IPS-15b (cell line): ENCODE measurements around the gene TMCO2.
"Not testable (repeated sequence)": the region's sequence is repeated elsewhere in the genome, so short reads cannot be mapped to it uniquely, and the experiment has no call there.

ENCODE experiments used
- H3K27me3 ChIP-seq: one replicate; pipeline ENCODE4 v1.6.1; 2013; ENCODE audit warnings: low read length; ENCODE audit not compliant: control insufficient read depth, insufficient read depth
- H3K36me3 ChIP-seq: one replicate; pipeline ENCODE4 v1.6.1; 2013; ENCODE audit warnings: low read length; ENCODE audit not compliant: control insufficient read depth, insufficient read depth
- H3K4me1 ChIP-seq: one replicate; pipeline ENCODE4 v1.6.1; 2013; ENCODE audit warnings: mild to moderate bottlenecking, low read length; ENCODE audit not compliant: control insufficient read depth, insufficient read depth
- H3K4me3 ChIP-seq: one replicate; pipeline ENCODE4 v1.5.1; 2013; ENCODE audit warnings: low read depth, low read length
- H3K9ac ChIP-seq: one replicate; pipeline ENCODE4 v1.6.1; 2013; ENCODE audit warnings: low read depth, mild to moderate bottlenecking, low read length
- H3K9me3 ChIP-seq: one replicate; pipeline ENCODE4 v1.6.1; 2013; ENCODE audit warnings: mild to moderate bottlenecking, low read length; ENCODE audit not compliant: control insufficient read depth, insufficient read depth

TMCO2 gene

DNA sequence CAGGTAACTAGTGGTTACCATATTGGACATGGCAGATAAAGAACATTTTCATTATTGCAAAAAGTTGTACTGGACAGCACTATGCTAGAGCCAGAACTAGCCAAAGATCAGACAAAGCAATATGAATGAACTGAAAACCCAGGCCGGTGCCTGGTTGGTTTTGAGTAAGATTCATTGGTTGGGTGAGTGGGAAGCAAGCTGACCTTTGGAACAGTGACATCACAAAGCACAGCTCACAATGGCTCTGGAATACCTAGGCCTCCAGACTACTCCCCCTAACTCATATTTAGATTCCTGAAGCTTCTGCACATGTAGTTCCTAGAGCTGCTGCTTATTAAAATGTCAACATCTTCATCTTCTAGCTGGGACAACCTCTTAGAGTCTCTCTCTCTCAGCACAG, at the start of gene TMCO2:
TSS of gene TMCO2 (plus strand) at position 283 of the 400 bp plus-strand sequence. CDS start at position 340, 57 bp downstream.
- no peak within 1 kb of the TSS for H3K4me3 ChIP-seq
- H3K4me1 ChIP-seq = no peaks in the 10 kb centered on the region
- no peak within 1 kb of the TSS for H3K9ac ChIP-seq
- no peaks in the 10 kb centered on the region for H3K9me3 ChIP-seq
- no peaks in the 10 kb centered on the region for H3K27me3 ChIP-seq
- no peaks in the 10 kb centered on the region for H3K36me3 ChIP-seq

DNA sequence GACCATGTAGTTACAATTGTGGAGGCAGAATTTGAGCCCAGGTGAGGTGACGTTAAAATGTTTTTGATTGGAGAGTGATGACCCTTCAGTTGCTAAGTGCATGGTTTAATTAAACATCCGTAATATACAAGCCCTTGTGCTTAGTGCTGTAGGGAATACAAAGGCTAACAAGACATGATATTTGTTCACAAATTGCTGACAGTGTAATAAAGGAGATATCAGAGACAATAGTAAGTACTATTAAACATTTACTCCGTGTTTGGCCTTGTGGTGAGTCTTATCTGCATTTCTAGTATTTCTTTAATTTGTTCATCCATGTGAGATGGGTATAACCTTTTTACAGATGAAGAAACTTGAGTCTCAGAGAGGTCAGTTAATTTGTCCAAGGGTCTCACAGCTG, 48.6 kb upstream of the TMCO2 start:
- H3K9ac ChIP-seq = no peak overlapping the region
- H3K4me1 ChIP-seq = no peaks in the 10 kb centered on the region
- no peaks in the 10 kb centered on the region for H3K36me3 ChIP-seq
- no peak overlapping the region for H3K4me3 ChIP-seq
- no peaks in the 10 kb centered on the region for H3K9me3 ChIP-seq
- H3K27me3 ChIP-seq = no peaks in the 10 kb centered on the region

DNA sequence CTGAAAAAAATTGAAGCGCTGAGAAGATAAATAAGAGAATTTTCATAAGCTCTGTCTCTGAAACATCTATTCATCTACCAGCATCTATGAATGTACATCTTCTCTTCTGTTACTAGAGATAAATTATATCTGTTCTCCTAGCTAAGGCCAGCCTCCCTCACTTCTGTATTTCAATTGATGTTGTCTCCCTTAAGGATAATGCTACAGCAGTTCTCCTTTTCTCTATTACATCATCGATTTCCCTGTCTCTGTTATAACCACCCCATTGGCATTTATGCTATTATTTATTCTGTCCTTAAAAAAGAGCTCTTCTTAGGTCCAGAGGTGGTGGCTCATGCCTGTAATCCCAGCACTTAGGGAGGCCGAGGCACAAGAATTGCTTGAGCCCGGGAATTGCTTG, 42.9 kb upstream of the TMCO2 start:
- Histone ChIP-seq H3K36me3 (peaks cover 3% of the 10 kb centered on the region), H3K27me3 (no peaks in the 10 kb centered on the region), H3K4me3 (no peak overlapping the region), H3K9me3 (no peaks in the 10 kb centered on the region), H3K9ac (no peak overlapping the region), H3K4me1 (no peaks in the 10 kb centered on the region)

DNA sequence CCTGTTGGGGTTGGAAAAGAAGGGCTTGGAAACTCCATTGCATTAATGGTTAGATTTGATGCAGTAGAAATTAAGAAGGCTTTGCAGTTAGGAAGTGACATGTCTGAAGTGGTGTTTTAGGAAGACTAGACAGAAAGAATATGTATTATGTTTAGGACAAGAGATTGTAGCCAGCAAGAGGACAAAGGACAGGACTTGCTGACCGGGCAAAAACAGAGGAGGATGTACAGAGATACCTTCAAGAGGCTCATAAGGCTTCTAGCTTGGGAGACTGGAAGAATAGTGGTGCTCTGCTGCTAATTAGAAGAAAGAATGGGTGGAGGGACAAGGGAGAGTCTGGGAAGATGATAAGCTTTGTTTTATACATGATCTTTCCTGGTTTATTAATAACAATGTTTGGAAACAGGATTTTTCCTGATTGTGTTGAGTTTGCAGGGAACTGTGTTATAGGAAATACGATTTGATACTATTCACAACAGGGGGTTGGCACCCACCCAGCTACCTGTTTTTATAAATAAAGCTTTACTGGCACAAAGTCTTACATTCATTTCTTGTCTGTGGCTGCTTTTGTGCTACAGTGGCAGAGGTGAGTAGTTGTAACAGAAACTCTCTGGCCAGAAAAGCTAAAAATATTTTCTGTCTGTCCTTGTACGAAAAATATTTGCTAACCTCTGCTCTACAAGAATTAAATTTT, 37.1 kb upstream of the TMCO2 start:
- Histone ChIP-seq H3K27me3 (no peaks in the 10 kb centered on the region), H3K9ac (no peak overlapping the region), H3K36me3 (no peaks in the 10 kb centered on the region), H3K4me1 (no peaks in the 10 kb centered on the region), H3K4me3 (no peak overlapping the region), H3K9me3 (no peaks in the 10 kb centered on the region)

DNA sequence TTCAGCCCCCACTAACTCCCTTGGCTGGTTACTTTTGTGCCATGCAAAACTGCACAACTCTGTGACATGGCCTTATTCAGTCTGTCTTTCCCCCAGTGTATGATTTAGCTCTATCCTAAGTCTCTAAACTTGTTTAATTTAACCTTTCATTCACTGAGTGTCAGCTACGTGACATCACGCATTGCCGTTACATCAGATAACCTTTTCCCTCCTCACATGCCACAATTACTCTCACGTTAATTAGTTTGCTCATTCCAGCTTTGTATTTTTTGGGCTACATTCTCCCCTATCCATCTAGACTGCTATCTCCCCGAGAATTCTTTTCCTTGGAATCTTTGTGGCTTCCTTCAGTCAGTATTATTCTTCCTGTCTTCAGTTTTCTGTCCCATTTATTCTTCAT, 29.4 kb upstream of the TMCO2 start:
- Histone ChIP-seq H3K36me3 (no peaks in the 10 kb centered on the region), H3K27me3 (no peaks in the 10 kb centered on the region), H3K9me3 (no peaks in the 10 kb centered on the region), H3K4me3 (no peak overlapping the region), H3K4me1 (no peaks in the 10 kb centered on the region), H3K9ac (no peak overlapping the region)

DNA sequence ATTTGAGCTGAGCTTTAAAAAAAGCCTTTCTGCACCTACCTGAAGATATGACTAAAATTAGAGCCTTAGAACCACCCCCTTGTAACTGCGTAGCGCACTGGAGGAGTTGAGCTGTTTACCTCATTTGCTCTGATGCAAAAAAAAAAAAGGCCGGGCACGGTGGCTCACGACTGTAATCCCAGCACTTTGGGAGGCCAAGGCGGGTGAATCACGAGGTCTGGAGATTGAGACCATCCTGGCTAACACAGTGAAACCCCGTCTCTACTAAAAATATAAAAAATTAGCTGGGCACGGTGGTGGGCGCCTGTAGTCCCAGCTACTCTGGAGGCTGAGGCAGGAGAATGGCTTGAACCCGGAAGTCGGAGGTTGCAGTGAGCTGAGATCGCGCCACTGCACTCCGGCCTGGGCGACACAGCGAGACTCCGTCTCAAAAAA, 26.2 kb upstream of the TMCO2 start:
- H3K36me3 ChIP-seq, H3K9me3 ChIP-seq, H3K27me3 ChIP-seq, H3K4me3 ChIP-seq, H3K4me1 ChIP-seq, H3K9ac ChIP-seq: not testable (repeated sequence)

DNA sequence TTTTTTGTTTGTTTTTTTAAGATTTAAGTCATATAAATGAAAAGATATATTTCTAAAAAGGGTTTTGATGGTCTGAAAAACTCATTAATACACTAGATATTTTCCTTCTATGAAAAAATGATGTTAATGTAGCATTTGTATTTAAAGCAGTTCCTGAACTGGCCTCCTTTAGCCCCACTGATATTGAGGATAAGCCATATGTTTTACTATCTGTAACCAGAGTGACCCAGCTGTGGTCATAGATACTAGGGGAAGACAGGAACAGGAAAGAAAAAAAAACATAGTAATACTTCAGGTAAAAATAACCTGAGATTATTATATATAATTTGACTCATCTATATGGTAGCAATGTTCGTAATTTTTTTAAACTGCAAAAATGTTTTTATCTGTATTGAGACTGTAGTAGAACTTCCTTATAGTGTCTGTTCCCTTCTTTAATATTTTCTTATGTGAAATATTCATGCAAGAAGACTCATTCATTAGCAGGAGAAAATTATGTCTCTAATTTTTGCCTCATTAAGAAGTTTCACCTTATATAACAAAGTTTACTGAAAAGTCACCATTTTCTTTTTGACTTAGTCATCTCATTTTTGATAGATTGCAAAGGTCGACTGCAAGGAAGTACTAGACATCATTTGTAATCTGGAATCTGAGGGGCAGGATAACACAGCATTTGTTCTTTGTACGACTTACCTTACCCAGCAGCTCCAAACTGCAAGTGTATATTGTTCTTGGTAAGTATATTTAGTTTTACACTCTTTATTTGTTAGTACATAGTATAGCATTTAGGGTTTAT, 25.6 kb upstream of the TMCO2 start:
- Histone ChIP-seq H3K27me3 (no peaks in the 10 kb centered on the region), H3K36me3 (no peaks in the 10 kb centered on the region), H3K4me3 (no peak overlapping the region), H3K4me1 (no peaks in the 10 kb centered on the region), H3K9me3 (no peaks in the 10 kb centered on the region), H3K9ac (no peak overlapping the region)

DNA sequence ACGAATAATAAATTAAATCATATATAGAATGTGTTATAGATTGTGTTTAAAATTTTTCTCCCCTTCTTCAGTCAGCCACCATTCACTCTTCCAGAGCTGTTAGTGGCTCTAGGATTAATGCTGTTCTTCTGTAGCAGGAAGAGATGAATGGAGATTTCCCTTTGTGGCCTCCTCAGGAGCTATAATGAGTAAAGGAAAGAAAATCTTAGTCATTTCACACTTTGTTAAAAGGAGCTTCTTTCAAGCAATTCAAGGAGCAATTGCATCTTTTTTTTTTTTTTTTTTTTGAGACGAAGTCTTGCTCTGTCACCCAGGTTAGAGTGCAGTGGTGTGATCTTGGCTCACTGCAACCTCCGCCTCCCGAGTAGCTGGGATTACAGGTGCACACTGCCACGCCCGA, 23.7 kb upstream of the TMCO2 start:
- H3K4me3 ChIP-seq = no peak overlapping the region
- H3K9me3 ChIP-seq = no peaks in the 10 kb centered on the region
- H3K27me3 ChIP-seq = no peaks in the 10 kb centered on the region
- H3K9ac ChIP-seq = no peak overlapping the region
- no peaks in the 10 kb centered on the region for H3K36me3 ChIP-seq
- H3K4me1 ChIP-seq = no peaks in the 10 kb centered on the region

DNA sequence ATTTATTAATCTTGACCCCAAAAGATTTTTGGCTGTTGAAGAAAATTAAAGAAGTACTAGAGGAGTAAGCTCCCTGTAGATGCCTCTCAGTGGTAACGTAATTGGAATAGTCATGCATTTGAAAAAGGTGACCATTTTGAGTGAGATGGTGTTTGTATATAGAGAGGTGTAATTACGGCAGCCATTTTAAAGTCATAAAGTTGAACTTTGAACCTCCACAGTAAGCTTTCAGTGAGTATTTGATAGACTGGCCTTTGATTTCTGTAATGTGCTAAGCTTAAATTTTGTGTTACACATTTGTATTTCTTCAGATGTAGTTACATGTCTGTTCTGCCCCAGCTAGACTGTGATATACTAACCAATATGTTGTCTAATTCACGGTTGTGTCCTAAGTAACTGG, 21.5 kb upstream of the TMCO2 start:
- H3K9ac ChIP-seq = no peak overlapping the region
- H3K27me3 ChIP-seq = no peaks in the 10 kb centered on the region
- H3K36me3 ChIP-seq = no peaks in the 10 kb centered on the region
- no peak overlapping the region for H3K4me3 ChIP-seq
- H3K9me3 ChIP-seq = no peaks in the 10 kb centered on the region
- H3K4me1 ChIP-seq = no peaks in the 10 kb centered on the region

DNA sequence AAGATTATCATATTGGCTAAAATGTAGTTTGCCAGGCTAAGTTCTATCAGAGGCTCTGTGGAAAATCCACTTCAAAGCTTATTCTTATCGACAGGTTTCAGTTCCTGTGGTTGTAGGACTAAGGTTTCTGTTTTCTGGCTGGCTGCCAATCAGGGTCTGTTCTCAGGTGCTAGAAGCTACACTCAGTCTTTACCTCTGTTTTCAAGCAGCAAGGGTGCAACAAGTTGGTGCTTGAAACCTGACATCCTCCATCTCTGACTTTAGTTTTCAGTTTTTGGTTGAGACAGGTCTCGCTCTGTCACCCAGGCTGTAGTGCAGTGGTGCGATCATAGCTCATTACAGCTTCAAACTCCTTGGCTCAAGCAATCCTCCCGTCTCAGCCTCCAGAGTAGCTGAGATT, 15.3 kb upstream of the TMCO2 start:
- Histone ChIP-seq H3K27me3 (no peaks in the 10 kb centered on the region), H3K36me3 (peaks cover 2% of the 10 kb centered on the region), H3K9ac (no peak overlapping the region), H3K9me3 (no peaks in the 10 kb centered on the region), H3K4me3 (no peak overlapping the region), H3K4me1 (no peaks in the 10 kb centered on the region)

DNA sequence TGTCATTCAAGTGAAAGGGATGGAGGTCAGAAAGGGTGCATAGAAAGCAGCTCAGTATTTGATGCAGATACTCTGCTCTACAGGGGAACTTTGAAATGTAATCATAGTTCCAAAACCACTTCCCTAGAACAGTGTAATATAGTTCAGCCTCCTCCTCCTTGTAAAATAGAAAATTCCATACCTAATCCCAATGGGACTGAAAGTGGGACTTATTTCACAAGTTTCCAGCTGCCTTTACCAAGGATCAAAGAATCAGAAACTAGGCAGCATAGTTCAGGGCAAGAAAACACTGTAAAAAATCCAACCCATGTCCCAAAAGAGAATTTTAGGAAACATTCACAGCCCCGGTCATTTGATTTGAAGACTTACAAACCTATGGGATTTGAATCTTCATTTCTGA, 8.1 kb upstream of the TMCO2 start:
- Histone ChIP-seq H3K9ac (no peak overlapping the region), H3K4me3 (no peak overlapping the region), H3K27me3 (no peaks in the 10 kb centered on the region), H3K36me3 (no peaks in the 10 kb centered on the region), H3K9me3 (no peaks in the 10 kb centered on the region), H3K4me1 (no peaks in the 10 kb centered on the region)

DNA sequence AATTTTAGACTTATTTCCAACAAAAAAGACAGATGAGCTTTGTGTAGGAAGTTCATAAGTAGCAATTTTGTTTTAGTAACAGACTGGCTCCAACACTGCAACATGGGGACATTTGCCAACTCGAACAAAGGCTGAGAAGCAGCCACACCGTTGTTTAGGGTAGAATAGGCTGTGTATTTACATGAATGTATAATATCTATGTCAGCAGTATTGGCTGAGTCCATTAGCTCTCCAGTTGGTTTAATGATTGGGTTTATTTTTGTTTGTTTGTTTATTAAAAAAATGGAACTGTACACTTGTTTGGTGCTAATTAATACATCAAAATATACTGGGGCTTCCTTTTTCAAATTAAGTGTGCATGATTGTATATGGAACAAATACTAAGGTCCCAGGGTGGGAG, 7.3 kb upstream of the TMCO2 start:
- H3K4me1 ChIP-seq = no peaks in the 10 kb centered on the region
- no peak overlapping the region for H3K9ac ChIP-seq
- no peaks in the 10 kb centered on the region for H3K27me3 ChIP-seq
- H3K36me3 ChIP-seq = no peaks in the 10 kb centered on the region
- H3K9me3 ChIP-seq = no peaks in the 10 kb centered on the region
- no peak overlapping the region for H3K4me3 ChIP-seq
